Breast epithelium (tissue), 3 donors: ENCODE results near the gene ACACB.

Experiments used
- POLR2AphosphoS5 ChIP-seq, 3 donors: sonication (generic); formaldehyde crosslinking; IDR thresholded peaks; one replicate each; pipeline ENCODE4 v1.6.1; 2017; ENCODE audit warnings: antibody characterized with exemption in 3 of 3
- TF ChIP-seq, protein P1 (sequence below), 3 donors: fragments of 450-650 bp; IDR thresholded peaks; one replicate each; pipeline ENCODE4 v1.5.1; 2016 to 2017; ENCODE audit warnings: antibody characterized with exemption in 3 of 3, mild to moderate bottlenecking in 3 of 3, moderate library complexity in 3 of 3

DNA sequence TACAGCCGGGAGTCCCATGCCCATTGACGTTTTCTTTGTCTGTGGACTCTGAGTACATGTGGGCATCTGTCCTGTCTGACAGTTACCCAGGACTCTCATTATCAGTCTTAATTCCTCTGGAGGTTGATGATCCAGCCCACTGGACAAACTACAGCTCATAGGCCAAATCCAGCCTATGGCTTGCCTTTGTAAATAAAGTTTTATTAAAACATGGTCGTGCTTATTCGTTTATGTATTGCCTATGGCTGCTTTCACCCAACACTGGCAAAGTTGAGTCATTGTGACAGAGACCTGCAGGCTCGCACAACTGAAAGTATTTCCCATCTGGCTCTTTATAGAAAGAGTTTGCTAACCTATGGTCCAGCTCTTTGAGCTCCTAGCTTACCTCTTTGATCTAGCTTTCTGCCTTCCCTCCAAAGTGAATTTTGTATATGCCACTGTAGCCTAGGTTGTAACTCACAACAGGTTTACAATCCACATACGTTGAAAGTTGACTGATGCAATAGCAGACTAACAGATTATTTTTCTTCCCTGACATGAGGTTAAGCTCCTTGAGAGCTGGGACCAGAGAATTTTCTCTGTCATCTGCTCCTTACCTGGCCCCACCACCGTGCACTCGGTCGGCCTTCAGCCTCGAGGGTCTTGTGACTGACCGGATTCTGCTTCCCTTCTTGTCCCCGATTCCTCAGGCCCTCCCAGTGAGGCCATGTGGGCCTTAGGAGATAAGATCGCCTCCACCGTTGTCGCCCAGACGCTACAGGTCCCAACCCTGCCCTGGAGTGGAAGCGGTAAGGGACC is 57.3 kb downstream of the ACACB start:
- TF ChIP-seq POLR2AphosphoS5 (IDR thresholded peaks at IDR 0.05): no peak
- TF ChIP-seq, protein P1, sequence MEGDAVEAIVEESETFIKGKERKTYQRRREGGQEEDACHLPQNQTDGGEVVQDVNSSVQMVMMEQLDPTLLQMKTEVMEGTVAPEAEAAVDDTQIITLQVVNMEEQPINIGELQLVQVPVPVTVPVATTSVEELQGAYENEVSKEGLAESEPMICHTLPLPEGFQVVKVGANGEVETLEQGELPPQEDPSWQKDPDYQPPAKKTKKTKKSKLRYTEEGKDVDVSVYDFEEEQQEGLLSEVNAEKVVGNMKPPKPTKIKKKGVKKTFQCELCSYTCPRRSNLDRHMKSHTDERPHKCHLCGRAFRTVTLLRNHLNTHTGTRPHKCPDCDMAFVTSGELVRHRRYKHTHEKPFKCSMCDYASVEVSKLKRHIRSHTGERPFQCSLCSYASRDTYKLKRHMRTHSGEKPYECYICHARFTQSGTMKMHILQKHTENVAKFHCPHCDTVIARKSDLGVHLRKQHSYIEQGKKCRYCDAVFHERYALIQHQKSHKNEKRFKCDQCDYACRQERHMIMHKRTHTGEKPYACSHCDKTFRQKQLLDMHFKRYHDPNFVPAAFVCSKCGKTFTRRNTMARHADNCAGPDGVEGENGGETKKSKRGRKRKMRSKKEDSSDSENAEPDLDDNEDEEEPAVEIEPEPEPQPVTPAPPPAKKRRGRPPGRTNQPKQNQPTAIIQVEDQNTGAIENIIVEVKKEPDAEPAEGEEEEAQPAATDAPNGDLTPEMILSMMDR (IDR thresholded peaks at IDR 0.05): no peak
